Spleen (tissue), 11 donors: ENCODE data around the gene MGRN1. TPM values are rescaled to one million over a fixed set of nuclear protein-coding genes. Genes with fewer than 3 reads are reported as not detected.
A peak's percentile ranks its signal among the peaks of the same experiment; 100 is the strongest.

ENCODE experiments used
- DNase-seq: peaks from one replicate; pipeline ENCODE4 v3.0.0-alpha.2; 2020
- H3K27ac ChIP-seq, 8 donors: fragments of 200-600 bp; sonication (generic) in 7 of 8; 1 replicate in 4 of 8; 2 replicates in 4 of 8; pipeline versions ENCODE4 v1.5.0 to v1.8.0; 2016 to 2021; ENCODE audit warnings: inconsistent platforms in 4 of 8, mild to moderate bottlenecking in 4 of 8, moderate library complexity in 1 of 8
- H3K27me3 ChIP-seq, 7 donors: fragments of 200-600 bp; sonication (generic) in 6 of 7; replicated peaks in 1 of 7; 1 replicate in 4 of 7; 2 replicates in 3 of 7; pipeline versions ENCODE4 v1.5.0 to v1.8.0; 2016 to 2021; ENCODE audit warnings: inconsistent platforms in 3 of 7, mild to moderate bottlenecking in 1 of 7
- H3K36me3 ChIP-seq, 6 donors: fragments of 200-600 bp; sonication (generic) in 5 of 6; 1 replicate in 4 of 6; 2 replicates in 2 of 6; pipeline versions ENCODE4 v1.5.0 to v1.8.0; 2016 to 2021; ENCODE audit warnings: inconsistent platforms in 2 of 6
- H3K4me1 ChIP-seq, 6 donors: fragments of 200-600 bp; sonication (generic) in 5 of 6; 1 replicate in 3 of 6; 2 replicates in 3 of 6; pipeline versions ENCODE4 v1.5.0 to v1.8.0; 2016 to 2021; ENCODE audit warnings: inconsistent platforms in 3 of 6
- H3K4me3 ChIP-seq, 8 donors: fragments of 200-600 bp; sonication (generic) in 7 of 8; 1 replicate in 4 of 8; 2 replicates in 4 of 8; pipeline versions ENCODE4 v1.5.0 to v1.8.0; 2016 to 2021; ENCODE audit warnings: inconsistent platforms in 4 of 8, mild to moderate bottlenecking in 4 of 8, moderate library complexity in 2 of 8
- H3K9me3 ChIP-seq, 8 donors: fragments of 200-600 bp; sonication (generic) in 7 of 8; 1 replicate in 4 of 8; 2 replicates in 4 of 8; pipeline versions ENCODE4 v1.5.0 to v1.8.0; 2016 to 2021; ENCODE audit warnings: inconsistent platforms in 4 of 8
- CTCF ChIP-seq, 11 experiments: fragments of 200-600 bp in 7 of 11; fragments of 450-650 bp in 4 of 11; sonication (generic) in 4 of 11; IDR thresholded peaks in 8 of 11; conservative IDR thresholded peaks in 3 of 11; 1 replicate in 7 of 11; 2 replicates in 4 of 11; pipeline versions ENCODE4 v1.4.0 to v1.8.0; 2016 to 2021; ENCODE audit warnings: antibody characterized with exemption in 11 of 11, inconsistent platforms in 4 of 11, mild to moderate bottlenecking in 1 of 11
- POLR2A ChIP-seq, 3 donors: fragments of 450-650 bp; IDR thresholded peaks; one replicate each; pipeline ENCODE4 v1.5.1; 2017; ENCODE audit warnings: antibody characterized with exemption in 3 of 3, mild to moderate bottlenecking in 1 of 3
- POLR2AphosphoS5 ChIP-seq, 3 donors: sonication (generic); formaldehyde crosslinking; IDR thresholded peaks; one replicate each; pipeline ENCODE4 v1.5.1; 2017; ENCODE audit warnings: antibody characterized with exemption in 3 of 3
- WGBS, 5 donors: extraction: QIAGEN DNeasy Blood & Tissue Kit in 3 of 5; methylation state at CpG; one replicate each; pipeline versions ENCODE4 v1.1.5 to v1.1.7; 2013 to 2018; 5-methylcytosine and 5-hydroxymethylcytosine counted together
- intact Hi-C: fragments of 100-400 bp; cut with DNase I; formaldehyde crosslinking; loops from one replicate; pipeline ENCODE4 v1.15.0; 2023; ENCODE audit warnings: low total_unique reads
- polyA plus RNA-seq, 3 donors: library from polyadenylated mRNA; stranded (reverse); fragments of 200-250 nt; gene quantifications; one replicate each; pipeline ENCODE4 v1.2.1, GENCODE V29; 2013
- total RNA-seq, 7 donors: library from RNA; depleted of rRNA in 3 of 7; stranded (reverse); fragments of >200 nt in 3 of 7; fragmentation: NEBNext Ultra II Directional in 4 of 7; extraction: Animal tissue kit (Norgen Biotek cat#: 25700) in 4 of 7; gene quantifications; one replicate each; pipeline versions ENCODE4 v1.1.0 to v1.2.1, GENCODE V29; 2016 to 2021
- donor health status: healthy with polysubstance abuse.
- donor health status: DM: no; HTN: no; CAD: no; lungs with moderate emphysema.
- donor health status: DM: no; HTN: no; CAD: no.
- donor health status: Bipolar disorder and iron deficiency.
- donor health status: healthy.
- donor health status: DM: no; HTN: no; CAD: no.
- donor health status: DM: yes; HTN: yes; CAD: no.

Gene MGRN1
- total and polyA plus RNA-seq, 10 donors = 7.6 to 132 (median 75.1) TPM

GRCh38 chr16:4680673-4681470 lies 56.2 kb downstream of the MGRN1 start:
- DNase-seq = peak; percentile 77
- Histone ChIP-seq H3K9me3 (no peaks in the 10 kb centered on the region), H3K4me1 (peaks cover 15 to 89% (median 64%) of the 10 kb centered on the region in 6 donors), H3K36me3 (peaks cover 0 to 100% (median 46%) of the 10 kb centered on the region in 6 donors), H3K27ac (peak overlapping the region; percentile 51 to 92 (median 88)), H3K27me3 (no peaks in the 10 kb centered on the region), H3K4me3 (peak overlapping the region in 6 of 8 donors; percentile 16 to 59 (median 28))
- intact Hi-C loops = loop anchor here (5.0 kb wide), 1 partner anchor 64 kb away; no protein-coding TSS in a partner anchor
- WGBS, 5 donors = 83 to 89% (median 85%) methylated on average over 18 to 26 of the region's 26 CpGs
- no peak for TF ChIP-seq POLR2A (IDR thresholded peaks at IDR 0.05)
- no peak for TF ChIP-seq POLR2AphosphoS5 (IDR thresholded peaks at IDR 0.05)
- TF ChIP-seq CTCF (IDR thresholded peaks at IDR 0.05 in 8 of 11, conservative IDR thresholded peaks at IDR 0.05 in 3 of 11) = no peak

GRCh38 chr16:4681471-4682083 lies 57.0 kb downstream of the MGRN1 start:
- H3K27me3 ChIP-seq = no peaks in the 10 kb centered on the region
- intact Hi-C loops = loop anchor here (5.0 kb wide), 1 partner anchor 64 kb away; no protein-coding TSS in a partner anchor
- peak in 1 of 3 donors; percentile 14 for TF ChIP-seq POLR2AphosphoS5 (IDR thresholded peaks at IDR 0.05)
- TF ChIP-seq POLR2A (IDR thresholded peaks at IDR 0.05) = no peak
- no peak for TF ChIP-seq CTCF (IDR thresholded peaks at IDR 0.05 in 8 of 11, conservative IDR thresholded peaks at IDR 0.05 in 3 of 11)
- H3K36me3 ChIP-seq = peaks cover 0 to 100% (median 53%) of the 10 kb centered on the region in 6 donors
- H3K27ac ChIP-seq = peak overlapping the region in 6 of 8 donors; percentile 85 to 92 (median 88)
- no peak overlapping the region for H3K4me3 ChIP-seq
- H3K9me3 ChIP-seq = no peaks in the 10 kb centered on the region
- WGBS, 5 donors = 84 to 89% (median 88%) methylated on average over 29 to 39 of the region's 39 CpGs
- peaks cover 11 to 82% (median 57%) of the 10 kb centered on the region in 6 donors for H3K4me1 ChIP-seq
- no peak for DNase-seq

GRCh38 chr16:4682084-4682591 lies 57.5 kb downstream of the MGRN1 start:
- TF ChIP-seq POLR2AphosphoS5 (IDR thresholded peaks at IDR 0.05) (peak in 1 of 3 donors; percentile 44), POLR2A (IDR thresholded peaks at IDR 0.05) (no peak)
- DNase-seq = peak; percentile 72
- H3K27me3 ChIP-seq = no peaks in the 10 kb centered on the region
- intact Hi-C loops = loop anchor here (5.0 kb wide), 1 partner anchor 65 kb away; no protein-coding TSS in a partner anchor
- H3K9me3 ChIP-seq = no peaks in the 10 kb centered on the region
- H3K4me3 ChIP-seq = no peak overlapping the region
- 76 to 96% (median 83%) methylated on average over 10 to 26 of the region's 26 CpGs for WGBS, 5 donors
- H3K27ac ChIP-seq = peak overlapping the region in 4 of 8 donors; percentile 85 to 91 (median 88)
- peaks cover 6 to 76% (median 51%) of the 10 kb centered on the region in 6 donors for H3K4me1 ChIP-seq
- peaks cover 0 to 100% (median 59%) of the 10 kb centered on the region in 6 donors for H3K36me3 ChIP-seq

- DNase-seq = peak; percentile 87
- H3K4me3 ChIP-seq = no peak overlapping the region
- intact Hi-C loops = loop anchor here (5.0 kb wide), 1 partner anchor 65 kb away; no protein-coding TSS in a partner anchor
- H3K27ac ChIP-seq = peak overlapping the region in 5 of 8 donors; percentile 13 to 91 (median 87)
- TF ChIP-seq CTCF (IDR thresholded peaks at IDR 0.05 in 8 of 11, conservative IDR thresholded peaks at IDR 0.05 in 3 of 11) = peak in 10 of 11 experiments; percentile 37 to 77 (median 58)
- peak; percentile 38 to 80 (median 63) for TF ChIP-seq POLR2AphosphoS5 (IDR thresholded peaks at IDR 0.05)
- TF ChIP-seq POLR2A (IDR thresholded peaks at IDR 0.05) = no peak
- peaks cover 3 to 72% (median 49%) of the 10 kb centered on the region in 6 donors for H3K4me1 ChIP-seq
- no peaks in the 10 kb centered on the region for H3K27me3 ChIP-seq
- no peaks in the 10 kb centered on the region for H3K9me3 ChIP-seq
- peaks cover 0 to 100% (median 61%) of the 10 kb centered on the region in 6 donors for H3K36me3 ChIP-seq
- WGBS, 5 donors = 64 to 87% (median 75%) methylated on average over 30 to 36 of the region's 36 CpGs
Measured at GRCh38 chr16:4682616-4683254, 58.1 kb downstream of the MGRN1 start.
